Neuronal stem cell (in vitro differentiated cells): ENCODE measurements around the gene VPS9D1.
A peak's percentile ranks its signal among the peaks of the same experiment; 100 is the strongest.
"Not testable (repeated sequence)": the region's sequence is repeated elsewhere in the genome, so short reads cannot be mapped to it uniquely, and the experiment has no call there.

ENCODE experiments used
- DNase-seq: peaks from one replicate; pipeline ENCODE4 v3.0.0-alpha.2; 2013; ENCODE audit warnings: low spot score
- H2AFZ ChIP-seq: one replicate; pipeline ENCODE4 v1.6.1; 2013; ENCODE audit warnings: mild to moderate bottlenecking, low read length, inconsistent platforms
- H2AK5ac ChIP-seq: 2 replicates; pipeline ENCODE4 v1.6.1; 2013; ENCODE audit warnings: low read depth, mild to moderate bottlenecking, inconsistent platforms, low read length, moderate library complexity, mixed read lengths
- H2BK120ac ChIP-seq: 2 replicates; pipeline ENCODE4 v1.6.1; 2013; ENCODE audit warnings: low read depth, mild to moderate bottlenecking, inconsistent platforms, low read length, moderate library complexity, mixed read lengths
- H2BK12ac ChIP-seq: one replicate; pipeline ENCODE4 v1.6.1; 2013; ENCODE audit warnings: low read length, inconsistent platforms
- H2BK15ac ChIP-seq: 2 replicates; pipeline ENCODE4 v1.6.1; 2013; ENCODE audit warnings: mild to moderate bottlenecking, low read length, inconsistent platforms, mixed read lengths
- H2BK5ac ChIP-seq: one replicate; pipeline ENCODE4 v1.6.1; 2013; ENCODE audit warnings: inconsistent platforms, mild to moderate bottlenecking, low read length, moderate library complexity
- H3K14ac ChIP-seq: one replicate; pipeline ENCODE4 v1.6.1; 2013; ENCODE audit warnings: low read length, inconsistent platforms
- H3K18ac ChIP-seq: 2 replicates; pipeline ENCODE4 v1.6.1; 2013; ENCODE audit warnings: low read length, inconsistent platforms
- H3K23ac ChIP-seq: 2 replicates; pipeline ENCODE4 v1.6.1; 2013; ENCODE audit warnings: low read depth, mild to moderate bottlenecking, mixed read lengths, low read length, inconsistent platforms; ENCODE audit not compliant: poor library complexity
- H3K27ac ChIP-seq: replicated peaks from 3 replicates; pipeline ENCODE4 v1.5.1; 2013; ENCODE audit warnings: low read length, inconsistent platforms
- H3K27me3 ChIP-seq, 3 experiments: 2 replicates each; pipeline ENCODE4 v1.6.1; 2013; ENCODE audit warnings: low read length in 3 of 3, mild to moderate bottlenecking in 2 of 3, inconsistent platforms in 1 of 3, low read depth in 1 of 3, mixed read lengths in 1 of 3, moderate library complexity in 1 of 3; ENCODE audit not compliant: control insufficient read depth in 3 of 3, insufficient read depth in 3 of 3
- H3K36me3 ChIP-seq, 2 donors: replicated peaks in 1 of 2; 2 replicates each; pipeline ENCODE4 v1.6.1; 2013; ENCODE audit warnings: low read length in 2 of 2; ENCODE audit not compliant: control insufficient read depth in 2 of 2, insufficient read depth in 2 of 2
- H3K4ac ChIP-seq: 2 replicates; pipeline ENCODE4 v1.6.1; 2013; ENCODE audit warnings: inconsistent platforms, mild to moderate bottlenecking, low read length, moderate library complexity
- H3K4me1 ChIP-seq, 2 donors: 1 replicate in 1 of 2; 2 replicates in 1 of 2; pipeline ENCODE4 v1.6.1; 2013; ENCODE audit warnings: low read length in 2 of 2, low read depth in 1 of 2; ENCODE audit not compliant: control insufficient read depth in 2 of 2, insufficient read depth in 1 of 2
- H3K4me2 ChIP-seq: one replicate; pipeline ENCODE4 v1.6.1; 2013; ENCODE audit warnings: mild to moderate bottlenecking, low read length, inconsistent platforms; ENCODE audit not compliant: insufficient read depth, poor library complexity, severe bottlenecking
- H3K4me3 ChIP-seq, 2 donors: 2 replicates each; pipeline ENCODE4 v1.5.1; 2013; ENCODE audit warnings: low read length in 2 of 2, mild to moderate bottlenecking in 2 of 2, inconsistent platforms in 1 of 2, moderate library complexity in 1 of 2
- H3K79me1 ChIP-seq: one replicate; pipeline ENCODE4 v1.6.1; 2013; ENCODE audit warnings: low read depth, mild to moderate bottlenecking, inconsistent platforms, low read length, moderate library complexity
- H3K9ac ChIP-seq: one replicate; pipeline ENCODE4 v1.6.1; 2013; ENCODE audit warnings: mild to moderate bottlenecking, low read depth, low read length, inconsistent platforms; ENCODE audit not compliant: poor library complexity
- H3K9me3 ChIP-seq, 2 donors: replicated peaks in 1 of 2; 2 replicates each; pipeline versions ENCODE3 to v1.6.1; 2013; ENCODE audit warnings: low read length in 2 of 2, mild to moderate bottlenecking in 2 of 2, inconsistent platforms in 1 of 2, low read depth in 1 of 2, mixed read lengths in 1 of 2, moderate library complexity in 1 of 2; ENCODE audit not compliant: control insufficient read depth in 2 of 2, insufficient read depth in 1 of 2
- H4K8ac ChIP-seq: one replicate; pipeline ENCODE4 v1.6.1; 2013; ENCODE audit warnings: low read depth, mild to moderate bottlenecking, inconsistent platforms, low read length, moderate library complexity
- H4K91ac ChIP-seq: one replicate; pipeline ENCODE4 v1.6.1; 2013; ENCODE audit warnings: low read length, low read depth, mild to moderate bottlenecking, inconsistent platforms; ENCODE audit not compliant: poor library complexity
- WGBS, 2 donors: extraction: QIAGEN DNeasy Blood & Tissue Kit; methylation state at CpG; one replicate each; pipeline ENCODE4 v1.1.7; 2013; ENCODE audit warnings: missing lambda C conversion rate in 2 of 2, mixed read lengths in 1 of 2; ENCODE audit not compliant: insufficient read length in 2 of 2, insufficient replicate concordance in 1 of 2; ENCODE audit errors: extremely low coverage in 2 of 2; 5-methylcytosine and 5-hydroxymethylcytosine counted together

The VPS9D1 gene

DNA sequence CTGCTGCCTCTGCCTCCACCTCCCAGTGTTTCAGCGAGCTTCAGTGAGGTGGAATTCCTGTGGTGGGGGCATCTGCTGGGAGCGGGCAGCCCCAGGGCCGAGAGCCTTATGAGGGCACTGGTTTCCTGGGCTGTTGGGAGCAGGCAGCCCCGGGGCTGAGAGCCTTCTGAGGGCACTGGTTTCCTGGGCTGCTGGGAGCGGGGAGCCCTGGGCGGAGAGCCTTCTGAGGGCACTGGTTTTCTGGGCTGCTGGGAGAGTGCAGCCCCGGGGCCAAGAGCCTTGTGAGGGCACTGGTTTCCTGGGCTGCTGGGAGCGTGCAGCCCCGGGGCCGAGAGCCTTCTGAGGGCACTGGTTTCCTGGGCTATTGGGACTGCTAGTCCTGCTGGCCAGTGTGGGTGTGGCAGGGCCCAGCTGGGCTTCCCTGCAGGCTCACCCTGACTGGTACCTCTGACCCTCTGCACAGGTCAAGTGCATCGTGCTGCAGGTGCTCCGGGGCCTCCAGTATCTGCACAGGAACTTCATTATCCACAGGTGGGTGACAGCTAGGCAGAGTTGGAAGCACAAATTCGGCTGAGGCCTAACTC lies 28.6 kb downstream of the VPS9D1 start:
- peaks cover 4% of the 10 kb centered on the region for H3K79me1 ChIP-seq
- DNase-seq, result no peak
- no peak overlapping the region for H2AK5ac ChIP-seq
- H3K36me3 ChIP-seq, result peaks cover 51 to 80% of the 10 kb centered on the region in 2 donors
- H2AFZ ChIP-seq, result no peak overlapping the region
- no peak overlapping the region for H2BK15ac ChIP-seq
- no peak overlapping the region for H3K14ac ChIP-seq
- H4K91ac ChIP-seq, result no peak overlapping the region
- no peak overlapping the region for H3K4ac ChIP-seq
- no peak overlapping the region for H3K18ac ChIP-seq
- H3K4me2 ChIP-seq, result no peak overlapping the region
- H3K27me3 ChIP-seq, result no peaks in the 10 kb centered on the region
- no peak overlapping the region for H2BK5ac ChIP-seq
- H2BK12ac ChIP-seq, result no peak overlapping the region
- H3K27ac ChIP-seq, result no peak overlapping the region
- WGBS, 2 donors, result no CpG with 5 or more reads among the region's 13 CpGs
- no peak overlapping the region for H2BK120ac ChIP-seq
- H4K8ac ChIP-seq, result no peak overlapping the region
- H3K4me3 ChIP-seq, result no peak overlapping the region
- no peak overlapping the region for H3K9ac ChIP-seq
- H3K23ac ChIP-seq, result no peak overlapping the region
- H3K9me3 ChIP-seq, result no peaks in the 10 kb centered on the region
- H3K4me1 ChIP-seq, result peaks cover 6 to 8% of the 10 kb centered on the region in 2 donors

GRCh38 chr16:89691231-89691985 lies 29.3 kb downstream of the VPS9D1 start:
- Histone ChIP-seq H3K36me3 (peaks cover 49 to 73% of the 10 kb centered on the region in 2 donors), H4K8ac (no peak overlapping the region), H3K4me1 (peaks cover 6 to 9% of the 10 kb centered on the region in 2 donors), H3K4me3 (peak overlapping the region in 1 of 2 donors; percentile 44), H3K27ac (no peak overlapping the region), H3K9ac (no peak overlapping the region), H2AFZ (no peak overlapping the region), H3K18ac (no peak overlapping the region), H3K23ac (peak overlapping the region; percentile 61), H3K27me3 (no peaks in the 10 kb centered on the region), H2BK5ac (no peak overlapping the region), H3K4me2 (no peak overlapping the region), H2BK120ac (no peak overlapping the region), H3K9me3 (no peaks in the 10 kb centered on the region), H4K91ac (peak overlapping the region; percentile 64), H2BK12ac (peak overlapping the region; percentile 53), H2AK5ac (no peak overlapping the region), H2BK15ac (no peak overlapping the region), H3K4ac (no peak overlapping the region), H3K14ac (no peak overlapping the region), H3K79me1 (peaks cover 4% of the 10 kb centered on the region)
- no CpG with 5 or more reads among the region's 21 CpGs for WGBS, 2 donors
- no peak for DNase-seq

GRCh38 chr16:89690392-89690901 lies 30.3 kb downstream of the VPS9D1 start:
- Histone ChIP-seq H3K27ac (no peak overlapping the region), H2AFZ (no peak overlapping the region), H3K4me1 (peaks cover 8 to 11% of the 10 kb centered on the region in 2 donors), H3K14ac (no peak overlapping the region), H4K91ac (no peak overlapping the region), H3K4me3 (no peak overlapping the region), H3K9ac (no peak overlapping the region), H3K27me3 (no peaks in the 10 kb centered on the region), H2BK15ac (no peak overlapping the region), H3K18ac (no peak overlapping the region), H4K8ac (no peak overlapping the region), H3K23ac (no peak overlapping the region), H2BK12ac (no peak overlapping the region), H3K79me1 (peaks cover 4% of the 10 kb centered on the region), H3K9me3 (peaks cover 4 to 5% of the 10 kb centered on the region in 2 donors), H2BK5ac (no peak overlapping the region), H3K4me2 (no peak overlapping the region), H3K36me3 (peaks cover 52 to 70% of the 10 kb centered on the region in 2 donors), H3K4ac (no peak overlapping the region), H2BK120ac (no peak overlapping the region), H2AK5ac (no peak overlapping the region)
- no peak for DNase-seq
- no CpG with 5 or more reads among the region's 16 CpGs for WGBS, 2 donors

DNA sequence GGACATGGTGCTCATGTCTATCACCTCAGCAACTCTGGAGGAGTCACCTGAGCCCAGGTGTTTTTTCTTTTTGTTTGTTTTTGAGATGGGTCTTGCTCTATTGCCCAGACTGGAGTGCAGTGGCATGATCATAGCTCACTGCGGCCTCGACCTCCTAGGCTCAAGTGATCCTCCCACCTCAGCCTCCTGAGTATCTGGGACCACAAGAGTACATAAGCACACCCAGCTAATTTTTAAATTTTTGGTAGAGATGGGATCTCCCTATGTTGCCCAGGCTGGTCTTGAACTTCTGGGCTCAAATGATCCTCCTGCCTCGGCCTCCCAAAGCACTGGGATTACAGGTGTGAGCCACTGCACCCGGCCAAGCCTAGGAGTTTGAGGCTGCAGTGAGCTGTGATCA lies 31.1 kb downstream of the VPS9D1 start:
- H3K23ac ChIP-seq, H2BK12ac ChIP-seq, H2BK5ac ChIP-seq, H3K27me3 ChIP-seq, H2BK15ac ChIP-seq, H4K91ac ChIP-seq, H2BK120ac ChIP-seq, H3K9ac ChIP-seq, H3K4me3 ChIP-seq, H3K4me2 ChIP-seq, H4K8ac ChIP-seq, H3K79me1 ChIP-seq, H3K4ac ChIP-seq, H2AFZ ChIP-seq, H2AK5ac ChIP-seq, DNase-seq, H3K27ac ChIP-seq, H3K9me3 ChIP-seq, H3K14ac ChIP-seq, H3K18ac ChIP-seq: not testable (repeated sequence)
- no CpG with 5 or more reads among the region's 4 CpGs for WGBS, 2 donors
- Histone ChIP-seq H3K36me3 (peaks cover 49 to 63% of the 10 kb centered on the region in 2 donors), H3K4me1 (peaks cover 8 to 11% of the 10 kb centered on the region in 2 donors)
